ENCODE data around the gene PCBD1. TPM values are rescaled to one million over a fixed set of nuclear protein-coding genes. Genes with fewer than 3 reads are reported as not detected.

Gene PCBD1
- total RNA-seq, 1 donor from 2014 or later = 23.9 TPM

GRCh38 chr10:70911386-70911785 lies 23.0 kb upstream of the PCBD1 start:
- Mint-ChIP-seq H3K27me3 (ENCODE audit: unreplicated experiment) (peaks cover 8% of the 10 kb centered on the region), H3K9me3 (ENCODE audit: unreplicated experiment) (no peaks in the 10 kb centered on the region), H3K4me3 (ENCODE audit: unreplicated experiment) (no peak overlapping the region), H3K36me3 (ENCODE audit: low read depth, unreplicated experiment) (peaks cover 5% of the 10 kb centered on the region), H3K27ac (ENCODE audit: unreplicated experiment) (no peak overlapping the region), H3K4me1 (ENCODE audit: unreplicated experiment) (peaks cover 9% of the 10 kb centered on the region)
- no peak for DNase-seq (ENCODE audit: low spot score)
- TF ChIP-seq CTCF (IDR thresholded peaks at IDR 0.05; ENCODE audit: unreplicated experiment) = no peak

- H3K4me1 Mint-ChIP-seq (ENCODE audit: unreplicated experiment) = peaks cover 9% of the 10 kb centered on the region
- peaks cover 10% of the 10 kb centered on the region for H3K27me3 Mint-ChIP-seq (ENCODE audit: unreplicated experiment)
- no peaks in the 10 kb centered on the region for H3K9me3 Mint-ChIP-seq (ENCODE audit: unreplicated experiment)
- no peak for DNase-seq (ENCODE audit: low spot score)
- peaks cover 5% of the 10 kb centered on the region for H3K36me3 Mint-ChIP-seq (ENCODE audit: low read depth, unreplicated experiment)
- TF ChIP-seq CTCF (IDR thresholded peaks at IDR 0.05; ENCODE audit: unreplicated experiment) = no peak
- H3K27ac Mint-ChIP-seq (ENCODE audit: unreplicated experiment) = no peak overlapping the region
- H3K4me3 Mint-ChIP-seq (ENCODE audit: unreplicated experiment) = no peak overlapping the region
Measured at GRCh38 chr10:70910486-70911341, 22.3 kb upstream of the PCBD1 start.

GRCh38 chr10:70909326-70909935 lies 21.1 kb upstream of the PCBD1 start:
- no peak for DNase-seq (ENCODE audit: low spot score)
- peaks cover 5% of the 10 kb centered on the region for H3K36me3 Mint-ChIP-seq (ENCODE audit: low read depth, unreplicated experiment)
- no peak for TF ChIP-seq CTCF (IDR thresholded peaks at IDR 0.05; ENCODE audit: unreplicated experiment)
- H3K4me1 Mint-ChIP-seq (ENCODE audit: unreplicated experiment) = peaks cover 9% of the 10 kb centered on the region
- peaks cover 9% of the 10 kb centered on the region for H3K27me3 Mint-ChIP-seq (ENCODE audit: unreplicated experiment)
- no peak overlapping the region for H3K4me3 Mint-ChIP-seq (ENCODE audit: unreplicated experiment)
- no peaks in the 10 kb centered on the region for H3K9me3 Mint-ChIP-seq (ENCODE audit: unreplicated experiment)
- H3K27ac Mint-ChIP-seq (ENCODE audit: unreplicated experiment) = no peak overlapping the region

GRCh38 chr10:70908406-70909296 lies 20.3 kb upstream of the PCBD1 start:
- Mint-ChIP-seq H3K36me3 (ENCODE audit: low read depth, unreplicated experiment) (peaks cover 5% of the 10 kb centered on the region), H3K9me3 (ENCODE audit: unreplicated experiment) (no peaks in the 10 kb centered on the region), H3K4me3 (ENCODE audit: unreplicated experiment) (peak overlapping the region; percentile 28), H3K27me3 (ENCODE audit: unreplicated experiment) (peaks cover 7% of the 10 kb centered on the region), H3K4me1 (ENCODE audit: unreplicated experiment) (peaks cover 9% of the 10 kb centered on the region), H3K27ac (ENCODE audit: unreplicated experiment) (no peak overlapping the region)
- TF ChIP-seq CTCF (IDR thresholded peaks at IDR 0.05; ENCODE audit: unreplicated experiment) = no peak
- no peak for DNase-seq (ENCODE audit: low spot score)

All from endothelial cell (in vitro differentiated cells).